GM12872 (cell line): ENCODE measurements around the gene ICA1L.

ENCODE experiments used
- TF ChIP-seq, protein P1 (sequence below): IDR thresholded peaks from 3 replicates; pipeline ENCODE4 v1.5.1; 2011; ENCODE audit warnings: low read depth, mild to moderate bottlenecking, low read length, moderate library complexity; ENCODE audit not compliant: insufficient read depth

ICA1L gene

DNA sequence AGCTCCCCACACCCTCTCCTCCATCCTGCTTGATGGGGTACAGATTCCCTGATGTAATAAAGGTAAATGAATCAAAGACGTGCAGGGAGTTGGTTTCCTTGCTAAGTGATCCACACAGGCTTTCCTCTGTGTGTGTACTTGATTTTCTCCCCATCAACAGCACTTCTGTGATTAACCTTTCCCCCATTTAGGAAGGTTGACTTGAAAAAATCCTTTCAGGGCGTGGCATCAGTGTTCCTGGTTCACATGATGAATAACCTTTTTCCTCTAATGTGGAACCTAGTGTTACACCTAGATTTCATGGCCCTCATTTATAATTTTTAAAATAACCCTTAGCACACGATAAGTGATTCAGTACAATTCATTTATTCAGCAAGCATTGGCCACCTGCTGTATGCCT, 115.0 kb downstream of the ICA1L start:
- TF ChIP-seq, protein P1, sequence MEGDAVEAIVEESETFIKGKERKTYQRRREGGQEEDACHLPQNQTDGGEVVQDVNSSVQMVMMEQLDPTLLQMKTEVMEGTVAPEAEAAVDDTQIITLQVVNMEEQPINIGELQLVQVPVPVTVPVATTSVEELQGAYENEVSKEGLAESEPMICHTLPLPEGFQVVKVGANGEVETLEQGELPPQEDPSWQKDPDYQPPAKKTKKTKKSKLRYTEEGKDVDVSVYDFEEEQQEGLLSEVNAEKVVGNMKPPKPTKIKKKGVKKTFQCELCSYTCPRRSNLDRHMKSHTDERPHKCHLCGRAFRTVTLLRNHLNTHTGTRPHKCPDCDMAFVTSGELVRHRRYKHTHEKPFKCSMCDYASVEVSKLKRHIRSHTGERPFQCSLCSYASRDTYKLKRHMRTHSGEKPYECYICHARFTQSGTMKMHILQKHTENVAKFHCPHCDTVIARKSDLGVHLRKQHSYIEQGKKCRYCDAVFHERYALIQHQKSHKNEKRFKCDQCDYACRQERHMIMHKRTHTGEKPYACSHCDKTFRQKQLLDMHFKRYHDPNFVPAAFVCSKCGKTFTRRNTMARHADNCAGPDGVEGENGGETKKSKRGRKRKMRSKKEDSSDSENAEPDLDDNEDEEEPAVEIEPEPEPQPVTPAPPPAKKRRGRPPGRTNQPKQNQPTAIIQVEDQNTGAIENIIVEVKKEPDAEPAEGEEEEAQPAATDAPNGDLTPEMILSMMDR: no peak

DNA sequence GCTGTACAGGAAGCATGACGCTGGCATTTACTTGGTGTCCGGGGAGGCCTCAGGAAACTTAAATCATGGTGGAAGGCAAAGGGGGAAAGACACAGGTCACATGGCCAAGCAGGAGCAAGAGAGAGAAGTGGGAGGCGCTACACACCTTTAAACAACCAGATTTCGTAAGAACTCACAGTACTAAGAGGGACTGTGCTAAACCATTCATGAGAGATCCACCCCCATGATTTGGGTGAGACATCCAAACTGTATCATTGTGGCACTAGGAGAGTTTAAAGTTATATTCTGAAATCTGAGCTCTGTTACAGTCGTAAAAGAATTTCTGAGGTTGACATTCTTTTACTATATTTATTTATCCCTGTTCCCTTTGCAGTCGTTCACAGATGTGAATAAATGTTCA, 116.6 kb downstream of the ICA1L start:
- TF ChIP-seq, protein P1: no peak

DNA sequence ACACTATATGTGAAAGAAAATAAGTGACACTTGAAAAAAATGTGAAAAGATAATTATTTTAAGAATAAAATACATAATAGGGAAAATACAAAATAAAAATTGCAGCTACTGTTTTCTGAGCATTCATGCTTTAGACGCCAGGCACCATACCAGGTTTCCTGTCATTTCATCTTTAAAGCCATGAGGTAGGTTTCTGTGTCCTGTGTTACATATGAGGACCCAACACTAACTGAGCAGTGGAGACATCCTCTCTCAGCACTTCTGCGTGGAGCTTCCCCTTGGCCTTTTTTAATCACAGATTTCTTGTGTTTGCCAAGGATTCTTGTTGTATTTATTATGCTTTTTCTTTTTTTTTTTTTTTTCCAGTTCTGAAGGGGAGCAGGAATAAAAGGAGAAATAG, 119.5 kb downstream of the ICA1L start:
- TF ChIP-seq, protein P1: no peak

DNA sequence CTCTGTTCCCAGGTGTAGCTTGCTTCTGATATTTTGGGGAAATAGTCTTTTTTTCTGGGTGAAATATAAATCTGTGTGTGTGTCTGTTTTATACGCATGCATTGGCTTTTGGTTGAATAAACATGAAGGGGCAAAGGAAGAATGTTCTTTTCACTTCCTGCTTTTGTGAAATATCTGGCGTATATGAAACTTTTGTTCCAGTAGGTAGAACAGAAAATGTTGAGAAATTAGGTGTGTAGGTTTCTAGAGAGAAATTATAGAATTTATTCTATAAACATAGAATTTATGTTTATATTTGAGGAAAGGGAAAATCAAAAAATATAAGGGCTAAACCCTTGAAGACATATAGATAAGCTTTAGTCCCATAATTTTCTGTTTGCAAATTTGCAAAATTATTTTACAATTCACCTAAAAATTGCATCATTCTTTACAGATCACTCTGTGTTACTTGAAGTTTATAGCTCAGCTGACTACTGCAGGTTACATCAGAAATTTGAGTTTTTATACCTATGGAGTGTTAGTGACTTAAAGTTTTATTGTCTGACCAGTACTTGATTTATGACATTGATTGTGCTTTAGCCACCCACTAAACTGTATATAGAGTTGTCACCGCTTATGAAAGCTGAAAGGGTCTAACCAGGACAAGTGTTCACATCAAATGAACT, 120.7 kb downstream of the ICA1L start:
- TF ChIP-seq, protein P1: no peak

DNA sequence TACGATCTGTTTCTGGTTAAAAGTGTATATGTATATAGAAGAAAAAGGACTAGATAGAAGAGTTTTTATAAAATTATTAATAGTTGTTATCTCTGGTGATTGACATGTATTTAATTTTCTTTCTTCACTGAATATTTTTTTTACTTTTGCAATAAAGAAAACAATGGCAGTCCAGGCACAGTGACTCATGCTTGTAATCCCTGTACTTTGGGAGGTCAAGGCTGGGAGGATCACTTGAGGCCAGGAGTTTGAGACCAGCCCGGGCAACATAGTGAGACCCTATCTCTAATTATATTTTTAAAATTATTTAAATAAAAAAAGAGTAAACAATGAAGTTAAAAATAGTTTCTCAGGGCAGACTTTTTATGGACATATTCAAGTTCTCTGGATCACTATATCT, 122.1 kb downstream of the ICA1L start:
- TF ChIP-seq, protein P1: no peak

DNA sequence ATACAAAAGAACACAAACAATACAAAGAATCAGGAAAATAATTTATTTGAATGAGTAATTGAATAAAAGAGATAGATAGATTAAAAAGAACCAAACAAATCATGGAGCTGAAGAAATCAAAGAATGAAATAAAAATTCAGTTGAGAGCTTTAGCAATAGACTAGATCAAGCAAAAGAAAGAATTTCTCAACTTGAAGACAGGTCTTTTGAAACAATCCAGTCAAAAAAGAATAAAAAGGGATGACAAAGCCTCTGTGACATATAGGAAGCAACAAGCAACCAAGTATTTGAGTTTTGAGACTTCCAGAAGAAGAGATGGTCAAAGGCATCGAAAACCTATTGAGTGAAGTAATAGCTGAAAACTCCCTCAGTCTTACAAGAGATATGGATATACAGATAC, 128.0 kb downstream of the ICA1L start:
- TF ChIP-seq, protein P1: no peak

DNA sequence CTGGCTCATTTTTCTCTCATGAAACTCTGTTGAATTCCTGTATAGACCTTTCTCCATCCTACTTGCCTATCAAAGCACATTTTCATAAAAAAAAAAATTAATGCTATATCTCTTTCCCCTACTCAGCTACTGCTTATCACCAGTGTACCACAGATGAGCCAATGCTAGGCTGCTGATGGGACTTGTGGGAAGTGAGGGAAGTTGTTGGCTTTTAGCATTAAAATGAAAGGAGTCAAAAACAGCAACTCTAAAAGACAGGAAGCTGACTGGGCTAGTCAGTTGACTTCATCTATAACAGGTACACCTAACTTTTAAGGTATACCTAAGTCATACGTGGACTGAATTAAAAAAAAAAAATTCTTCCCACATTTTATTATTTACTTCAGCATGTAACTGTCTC, 134.7 kb downstream of the ICA1L start:
- TF ChIP-seq, protein P1: no peak
